Glutamatergic neuron (in vitro differentiated cells): ENCODE data around the gene FBXO3. TPM values are rescaled to one million over a fixed set of nuclear protein-coding genes. Genes with fewer than 3 reads are reported as not detected.
"Not testable (repeated sequence)": the region's sequence is repeated elsewhere in the genome, so short reads cannot be mapped to it uniquely, and the experiment has no call there.

Source experiments
- DNase-seq: peaks from one replicate; pipeline ENCODE4 v3.0.0; 2022
- H3K27ac Mint-ChIP-seq: one replicate; pipeline ENCODE4 v1.8.0; 2020; ENCODE audit warnings: mild to moderate bottlenecking, mixed read lengths, inconsistent platforms; ENCODE audit not compliant: unreplicated experiment
- H3K27me3 Mint-ChIP-seq: one replicate; pipeline ENCODE4 v1.8.0; 2020; ENCODE audit warnings: mild to moderate bottlenecking, moderate library complexity, mixed read lengths, inconsistent platforms; ENCODE audit not compliant: unreplicated experiment
- H3K36me3 Mint-ChIP-seq: one replicate; pipeline ENCODE4 v1.8.0; 2020; ENCODE audit warnings: mild to moderate bottlenecking, mixed read lengths, inconsistent platforms; ENCODE audit not compliant: unreplicated experiment
- H3K4me1 Mint-ChIP-seq: one replicate; pipeline ENCODE4 v1.8.0; 2020; ENCODE audit warnings: mild to moderate bottlenecking, low read depth, mixed read lengths, inconsistent platforms; ENCODE audit not compliant: unreplicated experiment
- H3K4me3 Mint-ChIP-seq: one replicate; pipeline ENCODE4 v1.8.0; 2020; ENCODE audit warnings: mild to moderate bottlenecking, mixed read lengths, inconsistent platforms; ENCODE audit not compliant: unreplicated experiment
- H3K9me3 Mint-ChIP-seq: one replicate; pipeline ENCODE4 v1.8.0; 2020; ENCODE audit warnings: mild to moderate bottlenecking, moderate library complexity, mixed read lengths, inconsistent platforms; ENCODE audit not compliant: unreplicated experiment
- total RNA-seq: library from RNA; stranded (reverse); fragmentation: NEBNext Ultra II Directional; extraction: Animal tissue kit (Norgen Biotek cat#: 25700); gene quantifications from one replicate; pipeline ENCODE4 v1.2.1, GENCODE V29; 2021; ENCODE audit not compliant: unreplicated experiment
- TF ChIP-seq, protein P1 (sequence below): fragments of 200-600 bp; sonication (generic); IDR thresholded peaks from one replicate; pipeline ENCODE4 v1.5.0; 2021; ENCODE audit not compliant: partially characterized antibody, unreplicated experiment

The FBXO3 gene
- total RNA-seq, 1 donor from 2014 or later, result 30.5 TPM

DNA sequence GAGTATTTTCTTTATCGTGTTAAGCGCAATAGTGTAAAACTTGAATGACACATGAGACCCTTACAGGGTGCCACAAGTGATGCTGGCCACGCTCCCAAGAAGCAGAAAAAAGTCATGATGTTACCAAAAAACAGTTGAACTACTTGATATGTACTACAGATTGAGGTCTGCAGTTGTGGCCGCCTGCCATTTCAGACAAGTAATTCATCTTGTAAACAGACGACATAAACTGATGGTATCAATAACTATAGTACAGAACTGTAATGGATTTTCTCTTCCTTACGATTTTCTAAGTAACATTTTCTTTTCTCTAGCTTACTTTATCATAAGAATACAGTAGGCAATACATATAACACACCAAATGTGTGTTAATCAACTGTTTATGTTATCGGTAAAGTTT is 43.6 kb downstream of the FBXO3 start:
- peaks cover 2% of the 10 kb centered on the region for H3K27me3 Mint-ChIP-seq
- no peak overlapping the region for H3K27ac Mint-ChIP-seq
- no peaks in the 10 kb centered on the region for H3K9me3 Mint-ChIP-seq
- peaks cover 26% of the 10 kb centered on the region for H3K4me1 Mint-ChIP-seq
- peaks cover under 1% of the 10 kb centered on the region for H3K36me3 Mint-ChIP-seq
- no peak for DNase-seq
- TF ChIP-seq, protein P1, sequence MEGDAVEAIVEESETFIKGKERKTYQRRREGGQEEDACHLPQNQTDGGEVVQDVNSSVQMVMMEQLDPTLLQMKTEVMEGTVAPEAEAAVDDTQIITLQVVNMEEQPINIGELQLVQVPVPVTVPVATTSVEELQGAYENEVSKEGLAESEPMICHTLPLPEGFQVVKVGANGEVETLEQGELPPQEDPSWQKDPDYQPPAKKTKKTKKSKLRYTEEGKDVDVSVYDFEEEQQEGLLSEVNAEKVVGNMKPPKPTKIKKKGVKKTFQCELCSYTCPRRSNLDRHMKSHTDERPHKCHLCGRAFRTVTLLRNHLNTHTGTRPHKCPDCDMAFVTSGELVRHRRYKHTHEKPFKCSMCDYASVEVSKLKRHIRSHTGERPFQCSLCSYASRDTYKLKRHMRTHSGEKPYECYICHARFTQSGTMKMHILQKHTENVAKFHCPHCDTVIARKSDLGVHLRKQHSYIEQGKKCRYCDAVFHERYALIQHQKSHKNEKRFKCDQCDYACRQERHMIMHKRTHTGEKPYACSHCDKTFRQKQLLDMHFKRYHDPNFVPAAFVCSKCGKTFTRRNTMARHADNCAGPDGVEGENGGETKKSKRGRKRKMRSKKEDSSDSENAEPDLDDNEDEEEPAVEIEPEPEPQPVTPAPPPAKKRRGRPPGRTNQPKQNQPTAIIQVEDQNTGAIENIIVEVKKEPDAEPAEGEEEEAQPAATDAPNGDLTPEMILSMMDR, result no peak
- H3K4me3 Mint-ChIP-seq, result no peak overlapping the region

DNA sequence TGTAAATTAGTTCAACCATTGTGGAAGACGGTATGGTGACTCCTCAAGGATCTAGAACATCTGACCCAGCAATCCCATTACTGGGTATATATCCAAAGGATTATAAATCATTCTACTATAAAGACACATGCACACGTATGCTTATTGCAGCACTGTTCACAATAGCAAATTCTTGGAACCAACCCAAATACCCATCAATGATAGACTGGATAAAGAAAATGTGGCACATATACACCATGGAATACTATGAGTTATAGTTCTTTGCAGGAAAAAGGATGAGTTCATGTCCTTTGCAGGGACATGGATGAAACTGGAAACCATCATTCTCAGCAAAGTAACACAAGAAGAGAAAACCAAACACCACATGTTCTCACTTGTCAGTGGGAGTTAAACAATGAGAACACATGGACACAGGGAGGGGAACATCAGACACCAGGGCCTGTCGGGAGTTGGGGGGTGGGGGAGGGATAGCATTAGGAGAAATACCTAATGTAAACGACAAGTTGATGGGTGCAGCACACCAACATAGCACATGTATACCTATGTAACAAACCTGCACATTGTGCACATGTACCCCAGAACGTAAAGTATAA is 45.2 kb downstream of the FBXO3 start:
- H3K4me3 Mint-ChIP-seq, DNase-seq, H3K9me3 Mint-ChIP-seq, H3K27me3 Mint-ChIP-seq, H3K36me3 Mint-ChIP-seq: not testable (repeated sequence)
- H3K4me1 Mint-ChIP-seq, result peaks cover 29% of the 10 kb centered on the region
- H3K27ac Mint-ChIP-seq, result peak overlapping the region; percentile 87

DNA sequence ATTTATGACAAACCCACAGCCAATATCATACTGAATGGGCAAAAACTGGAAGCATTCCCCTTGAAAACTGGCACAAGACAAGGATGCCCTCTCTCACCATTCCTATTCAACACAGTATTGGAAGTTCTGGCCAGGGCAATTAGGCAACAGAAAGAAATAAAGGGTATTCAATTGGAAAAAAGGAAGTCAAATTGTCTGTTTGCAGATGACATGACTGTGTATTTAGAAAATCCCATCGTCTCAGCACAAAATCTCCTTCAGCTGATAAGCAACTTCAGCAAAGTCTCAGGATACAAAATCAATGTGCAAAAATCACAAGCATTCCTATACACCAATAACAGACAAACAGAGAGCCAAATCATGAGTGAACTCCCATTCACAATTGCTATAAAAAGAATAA is 46.8 kb downstream of the FBXO3 start:
- not testable (repeated sequence) for H3K27me3 Mint-ChIP-seq, H3K27ac Mint-ChIP-seq, DNase-seq, H3K36me3 Mint-ChIP-seq, H3K9me3 Mint-ChIP-seq, H3K4me3 Mint-ChIP-seq
- peaks cover 36% of the 10 kb centered on the region for H3K4me1 Mint-ChIP-seq

DNA sequence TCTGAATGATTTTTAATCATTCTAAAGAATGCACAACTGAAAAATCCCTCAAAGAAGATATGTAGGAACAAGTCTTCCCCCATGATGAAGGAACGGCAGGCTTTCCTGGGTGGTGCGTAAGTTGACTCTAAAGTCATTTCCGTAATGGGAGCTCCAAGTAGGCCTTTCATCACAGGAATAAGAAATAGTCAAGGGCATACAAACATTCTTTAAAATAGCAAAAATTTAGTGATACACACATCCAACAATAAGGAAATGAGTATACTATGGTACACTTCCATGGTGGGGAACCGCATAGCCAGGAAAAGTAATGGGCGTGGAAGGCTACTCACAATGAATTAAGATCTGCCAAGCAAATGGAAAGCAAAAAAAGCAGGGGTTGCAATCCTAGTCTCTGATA is 48.8 kb downstream of the FBXO3 start:
- no peak overlapping the region for H3K4me3 Mint-ChIP-seq
- DNase-seq, result no peak
- H3K27ac Mint-ChIP-seq, result no peak overlapping the region
- peaks cover 7% of the 10 kb centered on the region for H3K9me3 Mint-ChIP-seq
- H3K36me3 Mint-ChIP-seq, result peaks cover 5% of the 10 kb centered on the region
- TF ChIP-seq, protein P1, result no peak
- peaks cover 47% of the 10 kb centered on the region for H3K4me1 Mint-ChIP-seq
- peaks cover 10% of the 10 kb centered on the region for H3K27me3 Mint-ChIP-seq

DNA sequence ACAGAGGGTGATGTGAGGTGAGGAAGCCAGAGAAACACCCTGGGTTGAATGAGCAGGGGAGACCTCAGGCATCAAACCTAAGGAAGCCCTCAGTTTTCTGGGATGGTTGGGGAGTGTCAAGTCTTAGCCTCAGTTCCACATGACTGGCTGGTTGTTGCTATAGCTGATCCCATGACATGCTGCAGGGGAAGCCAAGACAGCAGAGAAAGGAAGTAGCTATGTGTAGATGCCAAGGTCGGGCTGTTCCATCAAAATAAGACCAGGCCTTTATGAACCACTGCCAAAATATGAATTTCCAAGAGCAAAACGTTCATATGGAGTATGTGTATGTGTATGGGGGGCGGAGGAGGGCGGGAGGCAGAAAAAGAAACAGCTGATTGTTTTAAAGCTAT is 49.7 kb downstream of the FBXO3 start:
- Mint-ChIP-seq H3K27ac (peak overlapping the region; percentile 25), H3K4me1 (peaks cover 53% of the 10 kb centered on the region), H3K4me3 (no peak overlapping the region), H3K9me3 (peaks cover 8% of the 10 kb centered on the region), H3K36me3 (peaks cover 10% of the 10 kb centered on the region), H3K27me3 (peaks cover 10% of the 10 kb centered on the region)
- TF ChIP-seq, protein P1, result no peak
- DNase-seq, result no peak

DNA sequence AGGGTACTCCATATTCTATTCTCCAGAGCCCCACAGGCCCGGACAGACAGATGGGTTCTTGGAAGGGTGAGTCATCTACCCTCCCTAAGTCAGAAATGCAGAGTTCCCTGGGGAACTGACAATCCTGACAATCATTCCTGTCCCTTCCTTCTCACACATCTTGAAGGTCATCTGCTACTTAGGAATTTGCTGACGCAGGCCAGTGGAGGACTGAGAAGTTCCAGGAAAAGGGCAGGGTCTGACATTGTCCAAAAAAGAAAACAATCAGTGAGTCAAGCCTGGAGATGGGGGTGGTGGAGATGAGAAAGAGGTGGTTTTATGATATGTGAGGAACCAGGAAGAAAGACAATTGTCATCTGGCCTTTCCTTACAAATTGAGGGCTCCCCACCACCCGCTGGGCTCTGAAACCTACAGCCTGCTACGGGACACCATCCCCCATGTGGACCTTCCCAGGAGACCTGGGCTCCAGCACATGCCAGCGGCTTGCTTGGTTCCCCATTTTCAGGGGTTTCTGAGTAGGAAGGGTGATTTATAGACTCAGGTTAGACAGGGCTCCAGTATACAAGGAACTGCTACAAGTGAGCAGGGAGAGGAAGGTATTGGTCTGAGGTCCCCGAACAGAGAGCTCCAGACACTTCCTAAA is 51.0 kb downstream of the FBXO3 start:
- Mint-ChIP-seq H3K36me3 (peaks cover 10% of the 10 kb centered on the region), H3K9me3 (peaks cover 9% of the 10 kb centered on the region), H3K27me3 (peaks cover 10% of the 10 kb centered on the region), H3K4me3 (peak overlapping the region; percentile 34), H3K4me1 (peaks cover 55% of the 10 kb centered on the region), H3K27ac (peak overlapping the region; percentile 96)
- no peak for DNase-seq
- TF ChIP-seq, protein P1, result no peak
